PFSK-1 (cell line): ENCODE data around the gene VAV2.

ENCODE experiments used
- POLR2AphosphoS5 ChIP-seq: IDR thresholded peaks from 2 replicates; pipeline ENCODE4 v1.6.1; 2012; ENCODE audit warnings: low read depth, mild to moderate bottlenecking, control low read depth, low read length, moderate library complexity
- REST ChIP-seq, 2 experiments: IDR thresholded peaks; 2 replicates each; pipeline versions ENCODE4 v1.6.1 to v1.8.0; 2011 to 2012; ENCODE audit warnings: low read depth in 2 of 2, low read length in 2 of 2, control low read depth in 1 of 2, inconsistent platforms in 1 of 2, mild to moderate bottlenecking in 1 of 2, moderate library complexity in 1 of 2; ENCODE audit not compliant: insufficient read depth in 1 of 2

DNA sequence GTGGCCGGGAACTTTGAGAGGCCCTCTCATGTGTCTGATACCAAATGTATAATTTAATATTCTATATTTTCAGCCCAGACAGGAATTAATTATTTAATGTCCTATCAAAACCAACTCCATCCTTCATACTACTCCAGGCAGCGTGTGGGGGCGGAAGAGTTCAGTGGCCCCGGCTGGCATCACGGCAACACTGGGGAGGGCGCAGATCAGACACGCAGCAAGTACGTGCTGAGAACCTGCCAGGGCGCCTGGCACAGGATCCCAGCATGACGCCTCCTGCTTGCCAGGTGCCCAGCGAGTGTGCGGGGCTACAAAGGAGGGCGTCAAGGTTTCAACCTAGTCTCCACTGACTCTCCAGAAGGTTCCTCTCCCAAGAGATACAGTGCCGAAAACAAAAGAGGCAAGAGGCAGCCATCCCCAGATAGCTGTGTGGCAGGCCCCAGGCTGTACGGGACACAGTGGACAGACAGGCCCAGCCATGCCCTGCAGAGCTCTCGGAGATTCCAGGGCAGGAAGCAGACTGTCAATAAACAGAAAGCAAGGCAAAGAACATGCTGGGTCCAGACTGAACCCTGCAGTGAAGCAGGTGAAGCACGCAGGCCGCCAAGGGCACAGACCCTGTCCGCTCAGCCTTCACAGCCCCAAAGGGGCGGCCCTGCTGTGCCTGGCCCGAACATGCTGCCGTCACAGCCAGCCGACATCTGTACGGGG, 110.3 kb downstream of the VAV2 start:
- TF ChIP-seq REST (IDR thresholded peaks at IDR 0.05; ENCODE audit: insufficient read depth in 1 of 2, low read depth in 2 of 2, low read length in 2 of 2) (no peak), POLR2AphosphoS5 (no peak)
